Astrocyte (in vitro differentiated cells and primary cell): ENCODE results near the gene ENDOV. TPM values are rescaled to one million over a fixed set of nuclear protein-coding genes. Genes with fewer than 3 reads are reported as not detected.

ENCODE experiments used
- DNase-seq: peaks from one replicate; pipeline ENCODE4 v3.0.0-alpha.2; 2010; ENCODE audit warnings: low read depth
- FAIRE-seq: peaks from 2 replicates; lab custom pipeline; 2011; peaks lifted over from hg19 to GRCh38; lab: Jason Lieb, UNC
- H2AFZ ChIP-seq: 2 replicates; pipeline ENCODE4 v1.6.0; 2012; ENCODE audit warnings: low read depth, low read length, inconsistent platforms
- H3K27ac ChIP-seq: 2 replicates; pipeline ENCODE4 v1.5.1; 2011; ENCODE audit warnings: low read depth, low read length, inconsistent platforms
- H3K27me3 ChIP-seq: 2 replicates; pipeline ENCODE4 v1.6.0; 2011; ENCODE audit warnings: low read length, inconsistent platforms; ENCODE audit not compliant: insufficient read depth
- H3K36me3 ChIP-seq: 2 replicates; pipeline ENCODE4 v1.5.1; 2011; ENCODE audit warnings: low read length, inconsistent platforms; ENCODE audit not compliant: insufficient read depth
- H3K4me1 ChIP-seq: 2 replicates; pipeline ENCODE4 v1.5.1; 2011; ENCODE audit warnings: low read length, inconsistent platforms; ENCODE audit not compliant: insufficient read depth
- H3K4me2 ChIP-seq: 2 replicates; pipeline ENCODE4 v1.6.0; 2012; ENCODE audit warnings: low read length, inconsistent platforms
- H3K4me3 ChIP-seq: 2 replicates; pipeline ENCODE4 v1.5.1; 2011; ENCODE audit warnings: low read depth, mild to moderate bottlenecking, low read length, inconsistent platforms; ENCODE audit not compliant: insufficient read depth
- H3K79me2 ChIP-seq: 2 replicates; pipeline ENCODE4 v1.6.0; 2012; ENCODE audit warnings: mild to moderate bottlenecking, low read length, inconsistent platforms; ENCODE audit not compliant: insufficient read depth
- H3K9ac ChIP-seq: 2 replicates; pipeline ENCODE4 v1.6.0; 2012; ENCODE audit warnings: mild to moderate bottlenecking, low read length, inconsistent platforms
- H3K9me3 ChIP-seq: 2 replicates; pipeline ENCODE4 v1.5.1; 2012; ENCODE audit warnings: low read depth, mild to moderate bottlenecking, low read length, inconsistent platforms; ENCODE audit not compliant: insufficient read depth
- H4K20me1 ChIP-seq: 2 replicates; pipeline ENCODE4 v1.6.0; 2012; ENCODE audit warnings: low read length, inconsistent platforms; ENCODE audit not compliant: insufficient read depth
- H3K27ac Mint-ChIP-seq: one replicate; pipeline ENCODE4 v1.8.0; 2021; ENCODE audit warnings: mild to moderate bottlenecking, mixed read lengths; ENCODE audit not compliant: unreplicated experiment
- H3K27me3 Mint-ChIP-seq: one replicate; pipeline ENCODE4 v1.8.0; 2021; ENCODE audit warnings: low read depth, mixed read lengths; ENCODE audit not compliant: unreplicated experiment
- H3K36me3 Mint-ChIP-seq: one replicate; pipeline ENCODE4 v1.8.0; 2021; ENCODE audit warnings: low read depth, mixed read lengths; ENCODE audit not compliant: unreplicated experiment
- H3K4me1 Mint-ChIP-seq: one replicate; pipeline ENCODE4 v1.8.0; 2021; ENCODE audit warnings: low read depth, mixed read lengths; ENCODE audit not compliant: unreplicated experiment
- H3K4me3 Mint-ChIP-seq: one replicate; pipeline ENCODE4 v1.8.0; 2021; ENCODE audit warnings: mild to moderate bottlenecking, moderate library complexity, mixed read lengths; ENCODE audit not compliant: unreplicated experiment
- H3K9me3 Mint-ChIP-seq: one replicate; pipeline ENCODE4 v1.8.0; 2021; ENCODE audit warnings: mild to moderate bottlenecking, mixed read lengths; ENCODE audit not compliant: unreplicated experiment
- CTCF ChIP-seq: IDR thresholded peaks from 2 replicates; pipeline ENCODE4 v1.5.1; 2011; ENCODE audit warnings: low read depth, mild to moderate bottlenecking, inconsistent platforms, low read length, moderate library complexity; ENCODE audit not compliant: insufficient read depth
- EZH2 ChIP-seq: IDR thresholded peaks from 2 replicates; pipeline ENCODE4 v1.6.1; 2012; ENCODE audit warnings: mild to moderate bottlenecking, low read length, inconsistent platforms; ENCODE audit not compliant: insufficient read depth
- total RNA-seq: library from RNA; stranded (reverse); gene quantifications from 2 replicates; pipeline ENCODE4 v1.2.1, GENCODE V29; 2021

ENDOV gene
- total RNA-seq, 1 donor from 2014 or later, result 20.7 TPM

- H3K9ac ChIP-seq, result no peak overlapping the region
- no peak overlapping the region for H2AFZ ChIP-seq
- Mint-ChIP-seq H3K27ac (no peak overlapping the region), H3K4me3 (no peak overlapping the region), H3K36me3 (no peaks in the 10 kb centered on the region), H3K27me3 (peaks cover 67% of the 10 kb centered on the region), H3K4me1 (no peaks in the 10 kb centered on the region), H3K9me3 (no peaks in the 10 kb centered on the region)
- H3K9me3 ChIP-seq, result no peaks in the 10 kb centered on the region
- no peak for FAIRE-seq
- H3K27ac ChIP-seq, result no peak overlapping the region
- H3K79me2 ChIP-seq, result no peaks in the 10 kb centered on the region
- H3K4me3 ChIP-seq, result no peak overlapping the region
- TF ChIP-seq CTCF, result no peak
- H3K4me1 ChIP-seq, result no peaks in the 10 kb centered on the region
- H3K27me3 ChIP-seq, result peaks cover 54% of the 10 kb centered on the region
- no peak for DNase-seq
- H3K36me3 ChIP-seq, result no peaks in the 10 kb centered on the region
- no peaks in the 10 kb centered on the region for H4K20me1 ChIP-seq
- no peak overlapping the region for H3K4me2 ChIP-seq
Measured at GRCh38 chr17:80463784-80464400, 48.9 kb downstream of the ENDOV start.

- Mint-ChIP-seq H3K4me3 (no peak overlapping the region), H3K27ac (no peak overlapping the region), H3K4me1 (no peaks in the 10 kb centered on the region), H3K36me3 (no peaks in the 10 kb centered on the region), H3K27me3 (peaks cover 66% of the 10 kb centered on the region), H3K9me3 (no peaks in the 10 kb centered on the region)
- DNase-seq, result no peak
- H3K36me3 ChIP-seq, result no peaks in the 10 kb centered on the region
- no peaks in the 10 kb centered on the region for H3K79me2 ChIP-seq
- H2AFZ ChIP-seq, result no peak overlapping the region
- no peak overlapping the region for H3K27ac ChIP-seq
- TF ChIP-seq EZH2, result no peak
- no peak for TF ChIP-seq CTCF
- no peak overlapping the region for H3K9ac ChIP-seq
- no peak overlapping the region for H3K4me3 ChIP-seq
- no peak for FAIRE-seq
- H3K9me3 ChIP-seq, result no peaks in the 10 kb centered on the region
- peaks cover 53% of the 10 kb centered on the region for H3K27me3 ChIP-seq
- H3K4me2 ChIP-seq, result no peak overlapping the region
- no peaks in the 10 kb centered on the region for H4K20me1 ChIP-seq
- H3K4me1 ChIP-seq, result no peaks in the 10 kb centered on the region
Measured at GRCh38 chr17:80464486-80464885, 49.5 kb downstream of the ENDOV start.

DNA sequence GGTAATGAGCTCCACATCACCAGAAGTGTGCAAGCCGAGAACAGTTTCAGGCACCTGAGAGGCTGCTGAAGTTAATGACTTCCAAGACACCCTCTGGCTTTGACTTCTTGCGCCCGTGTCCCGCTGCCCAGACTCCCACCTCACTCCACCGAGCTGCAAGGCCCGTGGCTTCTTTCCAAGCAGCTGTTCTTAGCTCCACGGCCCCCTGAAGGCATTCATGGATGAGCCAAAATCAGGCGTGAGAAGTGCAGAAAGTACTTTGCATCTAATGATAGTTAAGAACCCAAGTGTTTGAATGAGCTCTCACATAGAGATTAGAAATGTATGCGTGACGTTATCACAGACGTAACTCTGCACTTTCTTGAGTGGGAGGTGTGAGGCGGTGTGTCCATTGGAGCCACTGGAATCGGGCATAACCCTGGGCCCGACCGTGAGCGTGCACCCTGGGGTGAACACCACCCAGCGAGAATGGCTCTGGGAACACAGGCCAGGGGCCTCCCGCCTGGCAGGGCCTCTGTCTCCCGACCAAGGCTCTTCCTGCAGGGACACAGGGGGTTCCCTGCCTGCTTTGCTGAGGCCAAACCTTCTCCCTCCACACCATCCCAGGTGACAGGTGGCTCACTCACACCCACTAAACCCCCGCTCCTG, 50.5 kb downstream of the ENDOV start:
- H3K4me2 ChIP-seq, result no peak overlapping the region
- H2AFZ ChIP-seq, result no peak overlapping the region
- DNase-seq, result no peak
- H3K4me1 ChIP-seq, result no peaks in the 10 kb centered on the region
- H3K9me3 ChIP-seq, result no peaks in the 10 kb centered on the region
- no peaks in the 10 kb centered on the region for H4K20me1 ChIP-seq
- Mint-ChIP-seq H3K4me3 (no peak overlapping the region), H3K9me3 (no peaks in the 10 kb centered on the region), H3K4me1 (no peaks in the 10 kb centered on the region), H3K36me3 (no peaks in the 10 kb centered on the region), H3K27ac (no peak overlapping the region), H3K27me3 (peaks cover 62% of the 10 kb centered on the region)
- no peak overlapping the region for H3K4me3 ChIP-seq
- TF ChIP-seq CTCF (no peak), EZH2 (no peak)
- H3K27ac ChIP-seq, result no peak overlapping the region
- no peak overlapping the region for H3K9ac ChIP-seq
- no peaks in the 10 kb centered on the region for H3K36me3 ChIP-seq
- H3K79me2 ChIP-seq, result no peaks in the 10 kb centered on the region
- peaks cover 54% of the 10 kb centered on the region for H3K27me3 ChIP-seq
- no peak for FAIRE-seq
